DOHH2 (cell line): Measurements from ENCODE around the gene PODXL2.

Experiments
- CTCF ChIP-seq: fragments of 200-600 bp; sonication (generic); IDR thresholded peaks from one replicate; pipeline ENCODE4 v1.5.1; 2014; ENCODE audit warnings: antibody characterized with exemption, mild to moderate bottlenecking, low read depth, low read length; ENCODE audit not compliant: poor library complexity, severe bottlenecking
- EZH2phosphoT487 ChIP-seq: fragments of 200-600 bp; sonication (generic); IDR thresholded peaks from 2 replicates; pipeline ENCODE4 v1.6.1; 2017; ENCODE audit warnings: borderline replicate concordance, mild to moderate bottlenecking, antibody characterized with exemption, low read length, moderate library complexity, mixed read lengths

- TF ChIP-seq EZH2phosphoT487: no peak
- no peak for TF ChIP-seq CTCF
Observed at GRCh38 chr3:127719369-127719768, 90.4 kb downstream of the PODXL2 start.
